DND-41 (cell line): ENCODE measurements around the gene RALGAPA2.

Experiments used
- ATAC-seq: fragments of 200-7000 bp; cut with Tn5 transposase; 3 replicates; pipeline ENCODE4 v1.9.1; 2021; ENCODE audit warnings: low read depth; ENCODE audit not compliant: insufficient read depth
- DNase-seq: peaks from one replicate; pipeline ENCODE4 v3.0.0-alpha.2; 2020
- H2AFZ ChIP-seq: 2 replicates; pipeline ENCODE4 v1.6.0; 2012; ENCODE audit warnings: low read depth, low read length
- H3K27ac ChIP-seq: 2 replicates; pipeline ENCODE4 v1.5.1; 2012; ENCODE audit warnings: low read length, inconsistent platforms
- H3K27me3 ChIP-seq: fragments of 200-600 bp; sonication (generic); 2 replicates; pipeline ENCODE4 v1.6.0; 2012; ENCODE audit warnings: low read length, mild to moderate bottlenecking, inconsistent platforms; ENCODE audit not compliant: insufficient read depth, poor library complexity
- H3K36me3 ChIP-seq: 2 replicates; pipeline ENCODE4 v1.5.1; 2012; ENCODE audit warnings: low read length, inconsistent platforms; ENCODE audit not compliant: insufficient read depth
- H3K4me1 ChIP-seq: 2 replicates; pipeline ENCODE4 v1.5.1; 2012; ENCODE audit warnings: mild to moderate bottlenecking, low read length; ENCODE audit not compliant: insufficient read depth
- H3K4me2 ChIP-seq: 2 replicates; pipeline ENCODE4 v1.6.0; 2012; ENCODE audit warnings: mild to moderate bottlenecking, moderate library complexity, low read length, inconsistent platforms; ENCODE audit not compliant: insufficient read depth
- H3K4me3 ChIP-seq, 2 experiments: fragments of 200-600 bp in 1 of 2; shearing (Covaris generic) in 1 of 2; 2 replicates each; pipeline ENCODE4 v1.5.1; 2012 to 2016; ENCODE audit warnings: inconsistent platforms in 2 of 2, low read length in 2 of 2, mild to moderate bottlenecking in 2 of 2, low read depth in 1 of 2, moderate library complexity in 1 of 2
- H3K79me2 ChIP-seq: 2 replicates; pipeline ENCODE4 v1.6.0; 2012; ENCODE audit warnings: low read length, inconsistent platforms; ENCODE audit not compliant: insufficient read depth
- H3K9ac ChIP-seq: 2 replicates; pipeline ENCODE4 v1.6.0; 2012; ENCODE audit warnings: low read depth, mild to moderate bottlenecking, inconsistent platforms, low read length, moderate library complexity
- H3K9me3 ChIP-seq: 2 replicates; pipeline ENCODE4 v1.5.1; 2012; ENCODE audit warnings: low read length, moderate library complexity, mild to moderate bottlenecking, inconsistent platforms; ENCODE audit not compliant: insufficient read depth, severe bottlenecking
- H4K20me1 ChIP-seq: 2 replicates; pipeline ENCODE4 v1.6.0; 2012; ENCODE audit warnings: low read length; ENCODE audit not compliant: insufficient read depth
- EZH2 ChIP-seq: IDR thresholded peaks from 3 replicates; pipeline ENCODE4 v1.6.1; 2012; ENCODE audit warnings: borderline replicate concordance, low read depth, mild to moderate bottlenecking, moderate library complexity, low read length, inconsistent platforms; ENCODE audit not compliant: severe bottlenecking
- TF ChIP-seq, protein P1 (sequence below): IDR thresholded peaks from 2 replicates; pipeline ENCODE4 v1.5.1; 2012; ENCODE audit warnings: borderline replicate concordance, low read length, moderate library complexity, mild to moderate bottlenecking; ENCODE audit not compliant: poor library complexity, severe bottlenecking; ENCODE audit errors: extremely low read depth

The RALGAPA2 gene

DNA sequence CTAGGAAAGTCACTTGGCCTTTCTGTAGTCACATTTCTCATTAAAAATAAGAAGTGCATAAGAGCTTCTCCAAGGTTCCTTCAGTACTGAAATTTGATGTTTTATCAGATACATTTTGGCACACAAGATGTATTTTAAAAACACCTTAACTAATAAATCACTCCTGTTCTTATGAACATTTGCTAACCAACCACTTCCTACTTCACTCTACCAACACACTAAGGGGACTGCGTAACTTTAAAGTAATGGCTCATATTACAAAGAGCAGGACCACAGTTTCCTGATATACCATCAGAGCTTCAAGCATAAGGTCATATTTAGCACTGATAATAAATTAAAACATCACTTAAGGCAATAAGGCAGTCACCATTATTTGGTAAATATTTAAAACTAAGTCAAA is 104.4 kb downstream of the RALGAPA2 start:
- no peaks in the 10 kb centered on the region for H3K79me2 ChIP-seq
- no peaks in the 10 kb centered on the region for H3K4me1 ChIP-seq
- DNase-seq (no peak), ATAC-seq (no peak)
- H3K4me3 ChIP-seq = no peak overlapping the region
- H3K27ac ChIP-seq = no peak overlapping the region
- no peaks in the 10 kb centered on the region for H4K20me1 ChIP-seq
- no peak for TF ChIP-seq EZH2
- TF ChIP-seq, protein P1, sequence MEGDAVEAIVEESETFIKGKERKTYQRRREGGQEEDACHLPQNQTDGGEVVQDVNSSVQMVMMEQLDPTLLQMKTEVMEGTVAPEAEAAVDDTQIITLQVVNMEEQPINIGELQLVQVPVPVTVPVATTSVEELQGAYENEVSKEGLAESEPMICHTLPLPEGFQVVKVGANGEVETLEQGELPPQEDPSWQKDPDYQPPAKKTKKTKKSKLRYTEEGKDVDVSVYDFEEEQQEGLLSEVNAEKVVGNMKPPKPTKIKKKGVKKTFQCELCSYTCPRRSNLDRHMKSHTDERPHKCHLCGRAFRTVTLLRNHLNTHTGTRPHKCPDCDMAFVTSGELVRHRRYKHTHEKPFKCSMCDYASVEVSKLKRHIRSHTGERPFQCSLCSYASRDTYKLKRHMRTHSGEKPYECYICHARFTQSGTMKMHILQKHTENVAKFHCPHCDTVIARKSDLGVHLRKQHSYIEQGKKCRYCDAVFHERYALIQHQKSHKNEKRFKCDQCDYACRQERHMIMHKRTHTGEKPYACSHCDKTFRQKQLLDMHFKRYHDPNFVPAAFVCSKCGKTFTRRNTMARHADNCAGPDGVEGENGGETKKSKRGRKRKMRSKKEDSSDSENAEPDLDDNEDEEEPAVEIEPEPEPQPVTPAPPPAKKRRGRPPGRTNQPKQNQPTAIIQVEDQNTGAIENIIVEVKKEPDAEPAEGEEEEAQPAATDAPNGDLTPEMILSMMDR = no peak
- peaks cover 6% of the 10 kb centered on the region; the same call in 1 of the 2 replicates for H3K36me3 ChIP-seq
- no peak overlapping the region for H3K4me2 ChIP-seq
- no peaks in the 10 kb centered on the region for H3K27me3 ChIP-seq
- no peak overlapping the region for H2AFZ ChIP-seq
- H3K9me3 ChIP-seq = no peaks in the 10 kb centered on the region
- no peak overlapping the region for H3K9ac ChIP-seq

DNA sequence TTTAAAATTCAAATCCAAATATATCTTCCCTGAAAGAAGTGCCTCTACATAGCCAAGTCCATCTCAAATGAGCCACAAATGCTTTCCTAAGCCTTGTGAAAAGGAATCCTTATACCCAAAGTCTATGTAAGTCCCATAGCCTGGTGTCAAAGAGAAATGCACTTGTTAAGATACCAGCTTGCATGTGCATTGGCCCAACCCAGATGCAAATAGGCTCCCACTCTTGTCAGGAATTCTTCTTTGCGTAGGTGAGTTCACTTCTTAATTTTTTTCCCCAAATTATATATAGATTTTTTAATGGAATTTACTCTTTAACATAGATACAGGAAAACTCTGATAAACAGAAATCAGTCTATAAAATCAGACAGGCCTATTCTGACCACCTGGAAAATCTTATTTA is 105.6 kb downstream of the RALGAPA2 start:
- H4K20me1 ChIP-seq = no peaks in the 10 kb centered on the region
- DNase-seq = no peak
- TF ChIP-seq, protein P1 = no peak
- TF ChIP-seq EZH2 = no peak
- no peak for ATAC-seq
- no peak overlapping the region for H3K27ac ChIP-seq
- no peak overlapping the region for H3K4me2 ChIP-seq
- H3K79me2 ChIP-seq = no peaks in the 10 kb centered on the region
- no peak overlapping the region for H2AFZ ChIP-seq
- no peak overlapping the region for H3K4me3 ChIP-seq
- no peaks in the 10 kb centered on the region for H3K27me3 ChIP-seq
- 0 out of 2 replicates have a peak, but pooled peaks cover 6% of the 10 kb centered on the region for H3K36me3 ChIP-seq
- H3K9ac ChIP-seq = no peak overlapping the region
- H3K9me3 ChIP-seq = no peaks in the 10 kb centered on the region
- H3K4me1 ChIP-seq = no peaks in the 10 kb centered on the region

DNA sequence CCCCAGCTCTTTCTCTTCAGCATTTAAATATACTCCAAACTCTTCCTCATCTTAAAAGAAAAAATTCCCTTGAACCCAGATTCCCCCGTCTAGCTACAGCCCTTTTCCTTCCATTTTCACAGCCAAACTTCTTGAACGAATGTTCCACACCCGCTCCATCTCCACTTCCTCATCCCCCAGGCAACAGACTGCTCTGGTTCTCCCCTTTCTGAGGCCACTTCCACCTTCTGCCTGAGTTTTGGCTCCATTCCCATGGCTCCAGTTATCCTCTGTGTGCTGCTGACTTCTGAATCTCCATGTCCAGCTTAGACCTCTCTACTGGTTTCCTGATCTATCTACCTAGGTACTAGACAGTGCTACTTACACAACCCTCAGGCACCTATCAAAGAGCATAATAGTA is 106.4 kb downstream of the RALGAPA2 start:
- Histone ChIP-seq H3K79me2 (no peaks in the 10 kb centered on the region), H3K9ac (no peak overlapping the region), H4K20me1 (no peaks in the 10 kb centered on the region), H3K9me3 (no peaks in the 10 kb centered on the region), H3K4me3 (no peak overlapping the region), H3K36me3 (0 out of 2 replicates have a peak, but pooled peaks cover 6% of the 10 kb centered on the region), H3K27me3 (no peaks in the 10 kb centered on the region), H3K27ac (no peak overlapping the region), H2AFZ (no peak overlapping the region), H3K4me1 (no peaks in the 10 kb centered on the region), H3K4me2 (no peak overlapping the region)
- DNase-seq (no peak), ATAC-seq (no peak)
- TF ChIP-seq, protein P1 = no peak
- no peak for TF ChIP-seq EZH2

DNA sequence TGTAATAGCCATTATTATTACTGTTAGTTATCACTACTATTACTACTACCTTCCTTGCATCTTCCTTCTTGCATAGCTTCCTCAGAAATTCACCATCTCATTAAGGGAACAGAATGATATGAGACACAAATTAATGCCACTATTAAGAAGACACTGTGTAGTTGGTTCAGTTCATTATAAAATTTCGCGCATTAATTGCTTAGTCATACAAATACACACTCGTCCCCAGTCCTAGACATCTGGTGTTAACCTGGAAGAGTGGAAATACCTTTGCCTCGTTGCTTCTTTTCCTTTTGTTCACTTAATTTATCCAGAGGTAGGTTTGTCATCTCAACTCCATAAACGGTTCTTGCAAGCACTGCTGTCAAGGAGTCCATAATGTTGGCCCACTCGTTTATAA is 107.5 kb downstream of the RALGAPA2 start:
- H3K4me2 ChIP-seq = no peak overlapping the region
- no peaks in the 10 kb centered on the region for H3K4me1 ChIP-seq
- H4K20me1 ChIP-seq = no peaks in the 10 kb centered on the region
- H2AFZ ChIP-seq = no peak overlapping the region
- no peak overlapping the region for H3K4me3 ChIP-seq
- H3K36me3 ChIP-seq = 0 out of 2 replicates have a peak, but pooled peaks cover 6% of the 10 kb centered on the region
- no peaks in the 10 kb centered on the region for H3K27me3 ChIP-seq
- ATAC-seq (no peak), DNase-seq (no peak)
- H3K79me2 ChIP-seq = no peaks in the 10 kb centered on the region
- H3K27ac ChIP-seq = no peak overlapping the region
- H3K9ac ChIP-seq = no peak overlapping the region
- no peaks in the 10 kb centered on the region for H3K9me3 ChIP-seq
- no peak for TF ChIP-seq EZH2
- TF ChIP-seq, protein P1 = no peak
